Muscle layer of colon (tissue), 2 donors: ENCODE results near the gene C10orf53.

Experiments used
- H3K27ac ChIP-seq: one replicate; pipeline ENCODE4 v1.7.0; 2013; ENCODE audit warnings: low read depth, mild to moderate bottlenecking, low read length, moderate library complexity
- H3K27me3 ChIP-seq, 2 donors: one replicate each; pipeline ENCODE4 v1.7.0; 2013; ENCODE audit warnings: low read length in 2 of 2, mild to moderate bottlenecking in 2 of 2; ENCODE audit not compliant: insufficient read depth in 2 of 2, control insufficient read depth in 1 of 2
- H3K36me3 ChIP-seq: one replicate; pipeline ENCODE4 v1.7.0; 2013; ENCODE audit warnings: mild to moderate bottlenecking, low read length; ENCODE audit not compliant: insufficient read depth
- H3K4me1 ChIP-seq: one replicate; pipeline ENCODE4 v1.7.0; 2013; ENCODE audit warnings: mild to moderate bottlenecking, low read length; ENCODE audit not compliant: insufficient read depth
- H3K4me3 ChIP-seq, 2 donors: one replicate each; pipeline ENCODE4 v1.7.0; 2013; ENCODE audit warnings: low read length in 2 of 2, low read depth in 1 of 2, mild to moderate bottlenecking in 1 of 2, moderate library complexity in 1 of 2
- H3K9ac ChIP-seq: one replicate; pipeline ENCODE4 v1.7.0; 2013; ENCODE audit warnings: low read length
- H3K9me3 ChIP-seq: one replicate; pipeline ENCODE4 v1.7.0; 2013; ENCODE audit warnings: mild to moderate bottlenecking, low read length
- donor health status: abdominal sarcoma.
- donor health status: Adenocarcinoma of cecum.

The C10orf53 gene

DNA sequence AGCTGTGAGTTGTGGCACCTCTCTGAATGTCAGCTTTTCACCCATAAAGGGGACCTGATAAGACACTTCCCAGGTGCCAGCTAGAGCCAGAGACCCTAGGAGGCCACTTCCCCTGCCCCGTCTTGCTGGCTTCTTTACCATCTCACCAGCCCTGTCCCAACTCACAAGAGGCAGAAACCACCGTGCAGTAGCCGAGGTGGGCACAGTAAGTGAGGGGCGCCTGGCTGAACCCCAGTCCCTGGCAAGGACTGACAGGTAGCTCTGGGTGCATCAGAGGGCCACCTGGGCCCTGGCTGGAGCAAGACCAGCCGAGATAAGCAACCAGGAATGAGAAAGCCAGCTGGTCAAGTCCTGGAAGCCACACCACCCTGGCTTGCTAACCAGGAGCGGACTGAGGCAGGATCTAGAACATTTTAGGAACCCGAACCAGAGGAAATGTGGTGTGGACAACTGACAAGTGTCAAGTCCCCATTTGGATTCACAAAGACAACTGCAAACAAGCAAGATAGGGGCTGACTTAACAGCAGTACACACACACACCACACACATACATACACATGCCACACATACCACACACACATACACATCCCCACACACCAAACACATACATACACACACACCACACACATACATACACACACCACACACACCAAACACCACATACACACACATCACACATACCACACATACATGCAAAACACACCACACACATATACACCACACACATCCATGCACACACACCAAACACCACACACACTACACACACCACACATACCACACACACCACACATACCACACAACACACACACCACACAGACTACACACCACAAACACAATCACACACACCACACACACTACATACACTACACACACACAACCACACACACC is 61.9 kb downstream of the C10orf53 start:
- Histone ChIP-seq H3K27me3 (no peaks in the 10 kb centered on the region), H3K9me3 (no peaks in the 10 kb centered on the region), H3K4me1 (no peaks in the 10 kb centered on the region), H3K36me3 (no peaks in the 10 kb centered on the region), H3K27ac (no peak overlapping the region), H3K9ac (no peak overlapping the region), H3K4me3 (no peak overlapping the region)

DNA sequence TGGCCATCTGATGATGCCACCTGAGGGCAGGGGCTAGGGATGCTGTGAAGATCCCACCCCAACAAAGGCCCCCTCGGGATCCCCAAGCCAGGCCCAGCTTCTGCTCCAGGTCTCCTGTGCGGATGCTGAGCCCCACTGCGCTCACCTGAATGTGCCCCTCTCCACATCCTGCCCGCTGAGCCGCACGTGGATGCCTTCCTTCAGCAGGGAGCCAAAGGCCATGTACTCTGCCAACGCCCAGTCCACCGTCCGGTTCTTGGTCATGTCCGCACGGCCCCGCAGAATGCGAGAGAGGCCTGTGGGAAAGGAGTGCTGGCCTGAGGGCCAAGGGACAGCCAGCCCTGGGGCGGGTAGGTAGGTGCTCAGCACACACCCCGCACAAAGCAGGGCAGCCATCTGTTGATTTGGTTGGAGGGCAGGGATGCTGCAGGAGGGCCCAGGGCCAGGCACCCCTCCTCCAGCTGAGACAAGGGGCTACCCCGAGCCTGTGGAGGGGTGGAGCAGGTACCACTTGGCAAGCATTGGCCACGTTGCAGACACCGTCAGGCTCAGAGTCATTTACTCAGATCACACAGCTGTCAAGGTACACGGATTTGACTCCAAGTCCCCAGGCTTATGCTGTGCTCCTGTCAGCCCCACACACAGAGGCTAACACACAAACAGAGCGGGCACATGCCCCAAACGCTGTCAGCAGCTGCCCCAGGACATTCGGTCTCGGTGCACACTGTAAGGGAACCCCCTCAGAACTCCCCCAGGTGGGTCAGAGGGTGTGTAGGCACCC is 63.4 kb downstream of the C10orf53 start:
- no peak overlapping the region for H3K27ac ChIP-seq
- no peak overlapping the region for H3K9ac ChIP-seq
- no peaks in the 10 kb centered on the region for H3K9me3 ChIP-seq
- H3K4me3 ChIP-seq: no peak overlapping the region
- no peaks in the 10 kb centered on the region for H3K36me3 ChIP-seq
- H3K4me1 ChIP-seq: no peaks in the 10 kb centered on the region
- no peaks in the 10 kb centered on the region for H3K27me3 ChIP-seq

DNA sequence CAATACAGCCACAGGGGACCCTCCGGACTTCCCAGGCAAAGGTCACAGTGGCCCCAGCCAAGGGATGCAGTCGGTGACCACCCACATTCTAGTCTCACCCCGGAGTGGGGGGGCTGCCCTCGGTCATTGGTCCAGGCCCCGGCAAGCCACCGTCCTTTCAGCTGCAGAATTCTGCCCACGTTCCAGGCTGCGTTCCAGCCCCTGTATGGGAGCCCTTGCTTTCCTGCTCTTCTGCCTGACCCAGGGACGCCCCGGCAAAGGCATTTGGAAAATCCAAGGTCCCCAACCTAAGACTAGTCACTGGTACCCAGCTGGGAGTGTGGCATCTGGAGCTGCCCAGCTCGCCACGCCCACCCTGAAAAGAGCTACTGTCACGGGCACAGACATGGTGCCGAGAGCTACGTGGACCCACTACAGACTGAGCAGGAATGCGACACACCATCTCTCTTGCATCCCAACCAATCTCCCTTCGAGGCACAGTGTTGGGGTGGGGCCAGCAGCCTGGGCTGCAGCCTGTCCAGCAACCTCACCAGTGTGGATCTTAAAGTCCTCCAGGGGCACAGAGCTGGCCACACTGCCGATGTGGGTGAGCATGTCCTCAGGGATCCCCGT is 64.1 kb downstream of the C10orf53 start:
- Histone ChIP-seq H3K9ac (no peak overlapping the region), H3K27ac (no peak overlapping the region), H3K36me3 (no peaks in the 10 kb centered on the region), H3K9me3 (no peaks in the 10 kb centered on the region), H3K4me1 (no peaks in the 10 kb centered on the region), H3K4me3 (no peak overlapping the region), H3K27me3 (no peaks in the 10 kb centered on the region)

DNA sequence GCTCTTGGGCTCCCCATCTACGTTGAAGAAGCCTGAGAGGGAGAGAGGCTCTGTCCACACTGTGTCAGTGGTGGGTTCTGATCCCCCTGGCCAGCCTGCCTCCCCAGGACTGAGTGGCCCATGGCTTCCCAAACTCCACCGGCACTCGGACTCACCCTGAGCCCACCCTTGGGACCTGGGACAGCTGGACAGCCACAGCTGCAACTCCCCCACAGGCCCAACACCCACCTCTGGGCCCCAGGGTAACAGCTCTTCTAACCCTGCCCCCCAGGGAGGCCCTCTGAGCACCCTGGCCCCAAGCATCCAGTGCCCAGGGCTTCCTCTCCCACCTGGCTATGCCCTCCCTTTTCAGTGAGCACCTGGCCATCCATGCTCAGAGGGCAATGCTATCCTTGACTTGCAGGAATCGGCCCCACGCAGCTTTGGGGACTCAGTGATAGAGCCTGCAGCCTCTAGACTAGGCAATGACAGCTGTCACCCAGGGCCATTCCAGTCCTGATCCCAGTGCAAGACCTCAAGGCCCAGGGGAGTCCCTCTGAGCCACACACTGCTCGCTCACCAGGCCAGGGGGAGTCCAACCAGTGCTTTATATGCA is 64.7 kb downstream of the C10orf53 start:
- Histone ChIP-seq H3K9me3 (no peaks in the 10 kb centered on the region), H3K9ac (no peak overlapping the region)

DNA sequence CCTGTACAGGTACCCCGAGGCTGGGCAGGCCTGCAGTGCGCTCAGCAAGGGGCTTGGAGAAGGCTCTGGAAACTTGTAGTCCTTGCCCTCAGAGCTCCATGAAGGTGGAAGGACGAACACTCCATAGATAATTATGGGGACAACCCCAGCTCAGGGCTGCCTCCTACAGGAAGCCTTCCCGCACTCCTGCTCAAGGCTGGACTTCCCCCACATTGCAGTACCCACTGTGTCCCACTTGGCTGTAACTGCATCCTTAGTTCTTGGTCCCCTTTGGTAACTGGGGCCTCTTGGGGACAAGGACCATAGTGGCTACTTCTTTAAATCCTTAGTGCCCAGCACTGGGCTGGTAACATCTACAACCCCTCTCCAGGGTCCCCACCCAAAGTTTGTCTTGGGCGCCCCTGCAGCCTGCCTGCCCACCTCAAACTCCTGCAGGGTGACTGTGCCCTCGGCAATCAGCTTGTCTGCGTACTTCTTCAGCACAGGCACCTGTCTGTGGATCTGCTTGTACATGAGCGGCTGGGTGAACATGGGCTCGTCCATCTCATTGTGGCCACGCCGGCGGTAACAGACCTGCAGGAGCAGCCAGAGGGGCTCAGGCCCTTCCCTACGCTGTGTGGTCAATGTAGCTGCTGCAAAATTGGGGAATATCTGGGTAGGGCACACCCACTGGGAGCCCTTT is 65.6 kb downstream of the C10orf53 start:
- H3K4me1 ChIP-seq: no peaks in the 10 kb centered on the region
- H3K36me3 ChIP-seq: no peaks in the 10 kb centered on the region
- H3K4me3 ChIP-seq: no peak overlapping the region
- no peaks in the 10 kb centered on the region for H3K9me3 ChIP-seq
- H3K27ac ChIP-seq: no peak overlapping the region
- no peak overlapping the region for H3K9ac ChIP-seq
- H3K27me3 ChIP-seq: no peaks in the 10 kb centered on the region

More for the DNA sequence above, 64.7 kb downstream of the C10orf53 start:
- Histone ChIP-seq H3K27me3 (no peaks in the 10 kb centered on the region), H3K27ac (no peak overlapping the region), H3K4me3 (no peak overlapping the region), H3K4me1 (no peaks in the 10 kb centered on the region), H3K36me3 (no peaks in the 10 kb centered on the region)

- Histone ChIP-seq H3K9ac (no peak overlapping the region), H3K9me3 (no peaks in the 10 kb centered on the region), H3K4me1 (no peaks in the 10 kb centered on the region), H3K27ac (no peak overlapping the region), H3K27me3 (no peaks in the 10 kb centered on the region), H3K36me3 (no peaks in the 10 kb centered on the region), H3K4me3 (no peak overlapping the region)
These were observed 66.3 kb downstream of the C10orf53 start for GRCh38 chr10:49745756-49746155.

DNA sequence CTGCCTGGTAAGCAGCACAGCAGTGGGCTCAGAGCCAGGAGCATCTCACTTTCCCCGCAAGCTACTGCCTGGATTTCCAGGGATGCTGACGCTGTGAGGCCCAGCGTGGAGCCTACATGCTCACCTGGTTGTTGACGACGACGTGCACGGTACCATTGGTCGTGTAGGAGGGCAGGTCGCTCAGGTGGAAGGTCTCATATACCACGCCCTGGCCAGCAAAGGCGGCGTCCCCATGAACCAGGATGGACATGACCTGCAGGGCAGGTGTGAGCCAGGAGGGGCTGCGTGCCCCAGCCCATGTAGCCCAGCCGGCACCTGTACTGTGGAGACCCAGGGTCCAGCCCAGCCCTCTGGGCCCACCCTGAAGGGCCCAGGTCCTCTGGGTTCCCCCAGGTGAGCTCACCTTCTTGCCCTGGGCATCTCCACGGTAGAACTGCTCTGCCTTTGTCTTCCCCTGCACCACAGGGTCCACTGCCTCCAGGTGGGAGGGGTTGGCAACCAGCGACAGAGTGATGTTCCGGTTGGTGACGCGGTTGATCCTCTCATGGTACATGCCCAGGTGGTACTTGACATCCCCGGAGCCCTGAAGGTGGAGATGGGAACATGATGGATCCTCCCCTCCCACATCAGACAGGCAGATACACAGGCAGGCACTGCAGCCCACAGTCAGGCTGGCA is 67.3 kb downstream of the C10orf53 start:
- Histone ChIP-seq H3K36me3 (no peaks in the 10 kb centered on the region), H3K9ac (no peak overlapping the region)

More for the DNA sequence above, 67.3 kb downstream of the C10orf53 start:
- no peaks in the 10 kb centered on the region for H3K4me1 ChIP-seq
- no peaks in the 10 kb centered on the region for H3K9me3 ChIP-seq
- no peak overlapping the region for H3K27ac ChIP-seq
- H3K4me3 ChIP-seq: no peak overlapping the region
- H3K27me3 ChIP-seq: no peaks in the 10 kb centered on the region
